IPS-15b (cell line): Measurements from ENCODE around the gene DIP2C.

Experiments
- H3K27me3 ChIP-seq: one replicate; pipeline ENCODE4 v1.6.1; 2013; ENCODE audit warnings: low read length; ENCODE audit not compliant: control insufficient read depth, insufficient read depth
- H3K36me3 ChIP-seq: one replicate; pipeline ENCODE4 v1.6.1; 2013; ENCODE audit warnings: low read length; ENCODE audit not compliant: control insufficient read depth, insufficient read depth
- H3K4me1 ChIP-seq: one replicate; pipeline ENCODE4 v1.6.1; 2013; ENCODE audit warnings: mild to moderate bottlenecking, low read length; ENCODE audit not compliant: control insufficient read depth, insufficient read depth
- H3K4me3 ChIP-seq: one replicate; pipeline ENCODE4 v1.5.1; 2013; ENCODE audit warnings: low read depth, low read length
- H3K9ac ChIP-seq: one replicate; pipeline ENCODE4 v1.6.1; 2013; ENCODE audit warnings: low read depth, mild to moderate bottlenecking, low read length
- H3K9me3 ChIP-seq: one replicate; pipeline ENCODE4 v1.6.1; 2013; ENCODE audit warnings: mild to moderate bottlenecking, low read length; ENCODE audit not compliant: control insufficient read depth, insufficient read depth

The DIP2C gene

DNA sequence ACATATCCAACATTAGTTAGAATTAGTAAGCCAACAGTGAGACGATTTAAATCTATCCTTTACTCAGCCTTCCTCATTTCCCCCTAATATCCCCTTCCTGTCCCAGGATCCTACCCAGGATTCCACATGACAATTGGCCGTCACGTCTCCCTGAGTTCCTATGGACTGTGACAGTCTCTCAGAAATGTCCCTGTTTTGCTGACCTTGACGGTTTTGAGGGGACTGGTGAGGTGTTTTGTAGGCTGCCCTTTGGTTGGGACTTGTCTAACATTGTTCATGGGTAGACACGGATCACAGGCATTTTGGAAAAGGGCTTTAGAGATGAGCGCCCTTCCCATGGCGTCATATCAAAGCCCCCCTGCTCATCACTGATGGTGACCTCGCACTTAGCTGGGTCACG, 391.4 kb downstream of the DIP2C start:
- Histone ChIP-seq H3K9me3 (no peaks in the 10 kb centered on the region), H3K9ac (no peak overlapping the region), H3K27me3 (no peaks in the 10 kb centered on the region), H3K4me1 (no peaks in the 10 kb centered on the region), H3K36me3 (no peaks in the 10 kb centered on the region), H3K4me3 (no peak overlapping the region)

DNA sequence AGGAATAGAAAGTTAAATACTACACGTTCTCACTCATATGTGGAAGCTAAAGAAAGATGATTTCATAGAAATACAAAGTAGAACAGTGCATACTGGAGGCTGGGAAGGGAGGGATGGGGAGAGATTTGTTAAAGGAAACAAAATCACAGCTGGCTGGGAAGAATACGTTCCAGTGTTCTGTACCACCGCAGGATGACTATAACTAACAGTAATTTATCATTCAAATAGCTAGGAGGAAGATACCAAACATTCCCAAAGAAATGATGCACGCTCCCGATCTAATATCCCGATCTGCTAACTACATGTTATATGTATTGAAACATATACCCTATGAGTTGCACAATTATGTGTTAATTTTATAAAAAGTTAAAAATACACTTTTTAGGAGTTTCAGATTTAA, 391.9 kb downstream of the DIP2C start:
- no peaks in the 10 kb centered on the region for H3K9me3 ChIP-seq
- H3K36me3 ChIP-seq: no peaks in the 10 kb centered on the region
- H3K9ac ChIP-seq: no peak overlapping the region
- no peaks in the 10 kb centered on the region for H3K27me3 ChIP-seq
- no peak overlapping the region for H3K4me3 ChIP-seq
- H3K4me1 ChIP-seq: no peaks in the 10 kb centered on the region

DNA sequence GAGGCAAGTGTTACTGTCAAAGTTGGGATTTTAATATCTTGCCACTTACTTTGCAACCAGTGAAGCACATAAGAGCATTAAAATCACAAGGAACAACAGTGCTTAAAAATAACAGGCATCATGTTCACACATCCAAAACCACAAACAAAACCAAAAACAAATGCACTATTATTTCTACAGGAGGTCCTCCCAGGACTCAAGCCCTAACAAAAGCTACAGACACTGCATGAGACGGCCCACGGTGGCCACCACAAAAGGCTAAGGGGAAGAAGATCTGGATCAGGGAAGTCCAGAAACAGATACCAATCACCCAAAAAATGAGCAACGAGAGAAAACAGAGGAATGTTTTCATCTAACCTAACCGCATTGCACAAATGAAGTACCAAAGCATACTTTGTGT, 395.8 kb downstream of the DIP2C start:
- H3K4me3 ChIP-seq: no peak overlapping the region
- no peaks in the 10 kb centered on the region for H3K9me3 ChIP-seq
- H3K36me3 ChIP-seq: no peaks in the 10 kb centered on the region
- H3K27me3 ChIP-seq: no peaks in the 10 kb centered on the region
- H3K4me1 ChIP-seq: no peaks in the 10 kb centered on the region
- no peak overlapping the region for H3K9ac ChIP-seq

DNA sequence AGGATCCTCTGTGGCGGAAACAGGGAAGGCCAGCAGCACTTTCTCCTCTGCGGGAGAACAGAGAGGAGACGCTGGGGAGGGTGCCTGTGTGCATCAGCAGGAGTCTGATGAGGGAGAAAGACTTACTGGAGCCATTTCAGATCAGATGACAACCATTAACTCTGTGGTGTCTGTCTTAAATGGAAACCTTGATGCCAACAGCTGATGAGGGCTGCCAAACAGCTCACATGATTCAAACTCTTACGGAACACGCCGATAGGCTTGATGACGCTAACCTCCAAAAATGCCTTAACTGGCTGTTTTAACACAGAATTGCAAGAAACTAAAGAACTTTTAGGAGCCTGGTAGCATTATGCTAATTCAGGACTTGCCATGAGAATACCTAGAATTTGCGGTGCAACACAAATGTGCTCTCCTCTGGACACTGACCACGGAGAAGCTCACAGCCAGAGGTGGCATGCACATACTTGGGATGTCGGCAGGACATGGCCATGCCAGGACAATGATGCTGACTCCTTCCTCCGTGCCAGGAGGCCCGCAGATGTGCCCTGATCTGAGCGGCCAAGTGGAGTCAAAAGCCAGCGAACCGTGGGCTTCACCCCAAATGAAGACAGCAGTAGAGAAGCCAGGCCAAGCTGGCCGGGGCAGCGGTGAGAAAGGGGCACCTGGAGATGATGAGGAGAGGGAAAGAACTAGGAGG, 399.3 kb downstream of the DIP2C start:
- Histone ChIP-seq H3K36me3 (no peaks in the 10 kb centered on the region), H3K9me3 (no peaks in the 10 kb centered on the region), H3K4me3 (no peak overlapping the region), H3K27me3 (no peaks in the 10 kb centered on the region), H3K4me1 (no peaks in the 10 kb centered on the region), H3K9ac (no peak overlapping the region)

DNA sequence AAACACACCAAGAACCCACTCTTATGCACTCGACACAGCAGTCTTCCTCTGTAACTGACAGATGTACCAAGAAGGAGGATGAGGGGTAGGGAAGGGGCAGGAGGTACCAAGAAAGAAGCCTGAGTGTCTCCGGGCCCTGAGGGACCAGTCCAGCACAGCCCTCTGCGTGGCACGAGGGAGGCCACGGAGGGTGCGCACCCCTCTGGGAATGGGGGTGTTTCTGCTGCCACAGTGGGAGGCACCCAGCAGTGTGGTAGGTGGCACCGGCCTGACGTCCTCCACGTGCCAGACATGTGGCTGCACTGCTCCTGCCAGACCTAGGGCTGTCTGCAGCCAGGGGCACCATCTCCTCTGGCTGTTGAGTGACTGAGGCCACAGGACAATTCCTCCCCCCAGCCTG, 399.9 kb downstream of the DIP2C start:
- Histone ChIP-seq H3K4me3 (no peak overlapping the region), H3K4me1 (no peaks in the 10 kb centered on the region), H3K27me3 (no peaks in the 10 kb centered on the region), H3K9ac (no peak overlapping the region), H3K9me3 (no peaks in the 10 kb centered on the region), H3K36me3 (no peaks in the 10 kb centered on the region)

DNA sequence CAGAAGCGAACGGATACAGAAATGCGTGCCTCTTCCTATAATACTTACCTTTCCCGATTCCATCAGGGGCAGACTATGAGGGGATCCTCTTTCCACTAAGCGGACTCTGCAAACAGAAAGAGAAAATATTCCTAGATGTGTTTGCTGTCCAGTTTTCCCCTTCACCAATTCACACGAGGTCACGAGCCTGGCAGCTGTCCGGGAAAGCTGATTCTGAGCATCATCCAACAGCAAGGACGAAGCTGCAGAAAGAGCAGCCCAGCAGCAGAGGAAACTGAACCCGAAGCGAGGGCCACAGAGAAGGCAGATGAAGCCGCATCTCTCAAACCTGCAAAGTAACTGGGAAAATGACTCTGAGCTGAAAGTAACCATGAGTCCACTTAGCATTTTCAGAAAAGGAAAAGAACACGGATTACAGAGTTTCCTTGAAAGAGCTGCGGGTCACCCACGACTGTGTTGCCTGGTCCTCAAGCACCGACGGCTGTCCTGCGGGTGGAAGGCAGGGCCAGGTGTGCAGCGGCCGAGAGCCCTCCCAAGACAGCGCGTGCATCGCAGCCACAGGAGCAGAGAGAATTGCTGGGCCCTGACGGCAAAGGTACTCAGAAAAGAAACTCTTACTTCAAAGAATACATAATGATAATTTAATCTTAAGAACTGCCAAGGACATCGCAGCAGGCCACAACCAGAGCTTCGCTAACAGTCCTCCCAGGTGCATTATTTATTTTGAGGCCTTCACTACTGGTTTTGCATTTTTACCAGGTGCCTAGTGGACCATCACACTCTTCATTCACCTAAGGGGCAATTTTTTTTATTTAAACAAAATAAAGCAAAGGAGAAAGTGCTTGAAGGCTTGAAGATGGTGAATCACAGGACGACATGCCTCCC, 400.9 kb downstream of the DIP2C start:
- H3K4me1 ChIP-seq: no peaks in the 10 kb centered on the region
- H3K36me3 ChIP-seq: no peaks in the 10 kb centered on the region
- H3K4me3 ChIP-seq: no peak overlapping the region

DNA sequence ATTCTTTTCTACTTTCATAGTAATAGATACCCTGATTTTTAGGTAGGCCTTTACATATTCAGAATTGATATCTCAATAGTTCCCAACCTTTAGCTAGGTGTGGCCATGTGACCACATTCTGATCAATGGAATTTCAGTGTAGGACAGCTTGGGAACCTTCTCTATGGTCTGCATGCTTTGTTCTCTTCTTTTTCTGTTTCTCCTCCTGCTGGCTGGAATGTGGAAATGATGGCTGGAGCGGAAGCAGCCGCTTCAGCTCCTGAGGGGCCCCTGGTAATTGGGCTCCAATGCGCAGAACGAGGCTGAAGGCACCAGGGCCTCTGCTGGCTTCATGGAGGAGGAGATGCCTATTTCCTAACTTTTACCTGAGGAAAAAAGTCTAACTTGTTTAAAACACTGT, 401.7 kb downstream of the DIP2C start:
- Histone ChIP-seq H3K9me3 (no peaks in the 10 kb centered on the region), H3K4me3 (no peak overlapping the region), H3K9ac (no peak overlapping the region), H3K4me1 (no peaks in the 10 kb centered on the region), H3K27me3 (no peaks in the 10 kb centered on the region), H3K36me3 (no peaks in the 10 kb centered on the region)

More for the DNA sequence above, 400.9 kb downstream of the DIP2C start:
- H3K9me3 ChIP-seq: no peaks in the 10 kb centered on the region
- H3K27me3 ChIP-seq: no peaks in the 10 kb centered on the region
- H3K9ac ChIP-seq: no peak overlapping the region

DNA sequence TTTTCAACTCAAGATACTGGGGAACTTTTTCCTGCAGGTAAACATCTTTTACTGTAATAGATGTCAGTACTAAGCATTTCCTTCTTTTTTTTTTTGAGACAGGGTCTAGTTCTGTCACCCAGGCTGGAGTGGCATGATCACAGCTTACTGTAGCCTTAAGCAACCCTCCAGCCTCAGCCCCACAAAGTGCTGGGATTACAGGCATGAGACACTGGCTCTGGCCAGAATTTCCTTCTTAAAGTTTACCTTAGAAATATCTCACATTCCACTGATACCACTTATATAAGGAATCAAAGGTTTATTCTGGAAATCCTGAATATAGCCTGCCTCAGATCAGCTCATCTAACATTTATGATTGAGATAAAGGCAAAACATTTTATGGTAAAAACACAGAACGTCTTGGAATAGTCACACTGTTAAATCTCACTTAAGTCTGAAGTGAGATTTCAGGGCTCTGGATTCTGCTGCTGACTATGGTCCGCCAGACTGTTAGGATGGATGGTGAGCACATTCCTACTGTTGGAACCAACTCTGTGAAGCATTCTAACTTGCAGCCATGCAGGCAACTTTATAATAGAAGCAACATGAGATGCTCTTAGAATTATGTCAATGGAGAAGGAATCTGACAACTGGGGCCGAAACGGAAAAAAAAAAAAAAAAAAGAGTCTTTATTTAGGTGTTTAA, 402.3 kb downstream of the DIP2C start:
- Histone ChIP-seq H3K27me3 (no peaks in the 10 kb centered on the region), H3K9ac (no peak overlapping the region), H3K4me1 (no peaks in the 10 kb centered on the region), H3K9me3 (no peaks in the 10 kb centered on the region), H3K36me3 (no peaks in the 10 kb centered on the region), H3K4me3 (no peak overlapping the region)

DNA sequence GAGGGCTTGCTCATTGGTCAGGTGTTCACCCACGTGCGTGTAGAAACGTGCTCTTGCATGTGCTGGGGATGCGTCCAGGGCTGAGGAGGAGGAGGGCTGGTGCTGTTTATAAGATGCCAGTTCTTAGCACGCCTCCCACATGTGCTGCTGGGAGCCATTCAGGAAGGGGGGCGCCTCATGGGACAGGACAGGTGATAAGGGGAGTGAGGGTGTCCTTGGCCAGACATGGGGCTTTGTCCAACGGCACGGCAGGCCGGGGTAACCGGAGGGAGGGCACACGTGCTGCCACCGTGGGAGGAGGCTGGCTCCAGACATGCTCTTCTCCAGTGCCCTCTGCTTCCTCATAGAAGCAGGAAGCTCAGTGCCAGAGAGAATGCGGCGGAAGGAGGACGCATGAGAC, 404.3 kb downstream of the DIP2C start:
- H3K9ac ChIP-seq: no peak overlapping the region
- H3K36me3 ChIP-seq: no peaks in the 10 kb centered on the region
- H3K4me3 ChIP-seq: no peak overlapping the region
- no peaks in the 10 kb centered on the region for H3K9me3 ChIP-seq
- no peaks in the 10 kb centered on the region for H3K27me3 ChIP-seq
- H3K4me1 ChIP-seq: no peaks in the 10 kb centered on the region

DNA sequence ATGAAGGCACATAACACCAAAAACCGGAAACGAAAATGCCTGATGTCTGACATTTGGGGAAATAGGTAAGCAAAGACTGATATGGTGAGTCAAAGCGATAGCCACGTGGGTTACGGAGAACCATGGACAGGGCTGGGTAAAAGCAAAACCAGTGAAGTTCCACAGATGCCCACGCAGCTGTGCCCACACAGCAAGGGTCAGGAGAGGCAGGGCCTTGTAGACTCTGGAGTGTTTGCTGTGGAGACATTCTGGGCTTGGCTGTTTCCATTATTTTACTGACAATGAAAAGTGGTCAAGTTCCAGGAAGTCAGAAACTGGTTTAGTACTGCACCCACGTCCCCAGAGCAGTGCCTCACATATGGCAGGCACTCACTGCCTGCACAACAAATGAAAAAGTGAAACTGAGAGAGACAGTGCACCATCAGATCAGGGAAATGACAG, 405.5 kb downstream of the DIP2C start:
- Histone ChIP-seq H3K27me3 (no peaks in the 10 kb centered on the region), H3K4me3 (no peak overlapping the region), H3K4me1 (no peaks in the 10 kb centered on the region), H3K9ac (no peak overlapping the region), H3K36me3 (no peaks in the 10 kb centered on the region), H3K9me3 (no peaks in the 10 kb centered on the region)

DNA sequence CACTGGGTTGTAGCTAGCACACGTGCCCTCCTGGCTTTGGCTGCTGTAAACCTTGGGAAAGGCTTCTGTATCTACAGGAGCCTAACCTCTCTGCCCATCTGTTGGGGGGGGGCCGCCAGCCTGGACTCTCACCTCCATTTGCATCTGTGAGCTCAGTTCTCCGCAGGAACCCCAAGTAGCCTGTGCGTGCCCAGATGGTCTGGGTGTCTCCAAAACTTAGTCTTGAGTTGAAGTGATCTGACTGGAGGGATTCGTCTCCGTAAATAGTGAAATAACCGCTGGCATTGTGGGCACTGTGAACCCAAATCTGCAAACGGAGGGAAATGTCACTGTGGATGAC, 406.4 kb downstream of the DIP2C start:
- Histone ChIP-seq H3K36me3 (peaks cover 4% of the 10 kb centered on the region), H3K9me3 (no peaks in the 10 kb centered on the region), H3K27me3 (no peaks in the 10 kb centered on the region), H3K9ac (no peak overlapping the region), H3K4me3 (no peak overlapping the region), H3K4me1 (no peaks in the 10 kb centered on the region)
